Fibroblast of skin of abdomen (primary cell): ENCODE results near the gene LRP1B.

ENCODE experiments used
- DNase-seq: peaks from one replicate; pipeline ENCODE4 v3.0.0-alpha.2; 2013

Gene LRP1B

GRCh38 chr2:141103216-141103615 lies 1027.6 kb downstream of the LRP1B start:
- DNase-seq = no peak

- DNase-seq = no peak
Measured at GRCh38 chr2:141079231-141079630, 1051.6 kb downstream of the LRP1B start.

DNA sequence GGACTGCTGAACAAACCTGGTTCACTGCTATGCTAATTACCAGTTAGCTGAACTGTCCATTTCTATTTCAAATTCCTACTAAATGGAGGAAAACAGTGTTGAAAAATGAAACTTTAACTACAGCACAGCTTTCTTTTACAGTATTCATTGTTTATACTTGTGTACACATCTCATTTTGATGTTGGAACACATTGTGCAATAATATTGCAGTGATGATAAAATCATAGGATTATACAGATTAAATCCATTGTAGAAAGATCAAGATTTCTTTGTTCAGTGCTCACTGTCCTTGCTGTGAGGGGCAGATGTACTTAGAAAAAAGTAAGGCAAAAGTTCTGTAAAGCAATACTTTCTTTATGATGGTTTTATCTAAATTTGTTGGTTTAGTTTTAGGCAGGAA lies 1055.1 kb downstream of the LRP1B start:
- DNase-seq = no peak

- no peak for DNase-seq
Measured at GRCh38 chr2:141068053-141068682, 1062.6 kb downstream of the LRP1B start.

- DNase-seq = no peak
Measured at GRCh38 chr2:141065042-141065441, 1065.8 kb downstream of the LRP1B start.

GRCh38 chr2:141063406-141063805 lies 1067.4 kb downstream of the LRP1B start:
- no peak for DNase-seq

DNA sequence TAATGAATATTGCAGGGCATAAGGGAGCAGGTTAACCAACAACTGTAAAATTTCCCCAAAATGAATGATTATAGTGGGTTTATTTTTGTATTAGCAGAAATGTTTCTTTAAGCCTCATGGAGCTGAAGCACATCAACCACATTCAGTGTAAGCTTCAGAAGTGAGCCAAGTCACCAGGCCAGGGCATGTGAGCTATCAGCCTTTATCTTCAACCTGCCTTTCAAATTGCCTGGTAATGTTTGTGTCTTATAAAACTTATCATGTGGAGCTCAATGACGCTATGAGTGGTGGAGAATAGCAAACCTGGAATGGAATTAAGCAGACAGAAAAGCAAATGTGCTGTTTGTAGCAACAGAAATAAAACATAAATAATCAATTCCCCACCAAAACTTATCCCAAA lies 1068.4 kb downstream of the LRP1B start:
- no peak for DNase-seq

GRCh38 chr2:141062031-141062430 lies 1068.8 kb downstream of the LRP1B start:
- no peak for DNase-seq

GRCh38 chr2:141058556-141058955 lies 1072.3 kb downstream of the LRP1B start:
- DNase-seq = no peak

- peak; percentile 80 for DNase-seq
Measured at GRCh38 chr2:141055531-141055930, 1075.3 kb downstream of the LRP1B start.

GRCh38 chr2:141048951-141049350 lies 1081.9 kb downstream of the LRP1B start:
- no peak for DNase-seq

DNA sequence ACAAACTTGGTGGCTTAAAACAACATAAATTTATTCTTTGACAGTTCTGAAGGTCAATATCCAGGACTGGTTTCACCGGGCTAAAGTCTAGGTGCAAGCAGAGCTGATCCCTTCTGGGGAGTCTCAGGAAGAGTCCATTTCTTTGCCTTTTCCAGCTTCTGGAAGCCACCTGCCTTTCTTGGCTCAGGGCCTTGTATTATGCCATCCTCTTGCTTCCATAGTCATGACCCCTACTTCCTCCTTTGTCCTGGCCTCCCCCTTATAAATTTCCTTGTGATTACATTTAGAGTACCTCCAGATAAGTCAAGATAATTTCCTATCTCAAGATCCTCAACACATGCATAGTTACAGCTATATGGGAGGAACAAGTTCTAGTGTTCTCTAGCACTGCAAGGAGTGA lies 1089.5 kb downstream of the LRP1B start:
- DNase-seq = no peak

DNA sequence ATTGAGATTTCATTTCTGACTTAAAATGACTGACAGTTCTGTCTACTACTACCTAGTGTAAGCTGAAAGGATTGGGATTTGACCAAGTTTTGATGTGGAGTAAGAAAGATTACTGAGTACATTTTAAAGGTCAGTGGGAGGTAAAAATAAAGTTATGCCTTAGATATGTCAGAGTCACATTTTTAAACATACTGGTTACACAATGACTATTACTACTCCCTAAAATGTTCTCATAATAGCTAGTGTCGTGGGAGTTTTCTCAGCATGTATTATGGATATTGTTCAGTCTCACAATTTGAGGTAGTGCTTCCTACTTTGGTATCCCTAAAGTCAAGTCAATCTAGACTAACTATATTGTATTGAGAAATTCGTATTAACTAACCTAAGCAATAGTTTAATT lies 1092.5 kb downstream of the LRP1B start:
- no peak for DNase-seq

GRCh38 chr2:141037361-141037760 lies 1093.5 kb downstream of the LRP1B start:
- DNase-seq = no peak

- DNase-seq = no peak
Measured at GRCh38 chr2:141035846-141036420, 1094.9 kb downstream of the LRP1B start.

DNA sequence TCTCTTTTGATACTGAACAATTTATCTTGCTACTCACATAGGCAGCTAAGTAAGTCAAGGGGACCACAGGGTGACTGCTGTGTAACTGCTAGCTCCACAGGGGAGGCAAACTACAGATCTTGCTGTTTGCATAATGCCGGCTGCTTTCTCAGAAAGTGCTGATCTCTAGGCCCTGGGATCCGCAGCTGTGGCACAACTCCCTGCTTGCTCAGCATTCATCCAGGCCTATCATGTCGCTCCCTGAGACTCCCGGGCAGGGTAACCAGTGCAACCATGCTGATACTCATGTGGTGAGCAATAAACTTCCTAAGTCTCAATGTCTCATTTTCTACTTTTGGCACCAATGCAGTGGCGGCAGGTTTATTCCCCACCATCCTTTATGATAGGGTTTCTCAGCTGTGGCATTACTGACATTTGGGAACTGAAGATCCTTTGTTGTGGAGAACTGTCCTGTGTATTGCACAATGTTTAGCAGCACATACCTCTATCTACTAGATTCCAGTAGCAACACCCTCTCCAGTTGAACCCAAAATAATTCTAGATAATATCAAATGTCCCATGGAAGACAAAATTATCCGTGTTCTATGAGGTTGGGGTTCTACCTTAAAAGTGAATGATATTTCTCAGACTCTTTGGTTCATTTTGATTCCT lies 1101.3 kb downstream of the LRP1B start:
- no peak for DNase-seq

DNA sequence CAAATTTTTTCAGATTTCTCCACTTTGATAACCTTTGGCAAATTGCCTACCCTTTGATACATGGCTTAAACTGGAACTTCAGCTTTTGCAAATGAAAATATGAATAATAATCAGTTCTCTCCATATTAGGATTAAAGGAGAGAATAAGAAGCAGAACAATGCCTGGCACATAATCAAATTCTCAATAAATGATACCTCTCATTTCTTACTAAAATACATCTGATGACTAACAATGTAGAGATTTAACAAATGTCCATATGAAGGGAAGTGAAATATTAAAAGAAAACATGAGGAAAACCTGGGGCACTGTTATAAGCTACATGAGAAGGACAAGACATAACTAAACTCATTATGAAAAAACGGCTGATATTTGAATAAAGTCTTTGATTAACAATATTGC lies 1103.6 kb downstream of the LRP1B start:
- peak; percentile 7 for DNase-seq

- DNase-seq = no peak
Measured at GRCh38 chr2:141021611-141022010, 1109.2 kb downstream of the LRP1B start.

DNA sequence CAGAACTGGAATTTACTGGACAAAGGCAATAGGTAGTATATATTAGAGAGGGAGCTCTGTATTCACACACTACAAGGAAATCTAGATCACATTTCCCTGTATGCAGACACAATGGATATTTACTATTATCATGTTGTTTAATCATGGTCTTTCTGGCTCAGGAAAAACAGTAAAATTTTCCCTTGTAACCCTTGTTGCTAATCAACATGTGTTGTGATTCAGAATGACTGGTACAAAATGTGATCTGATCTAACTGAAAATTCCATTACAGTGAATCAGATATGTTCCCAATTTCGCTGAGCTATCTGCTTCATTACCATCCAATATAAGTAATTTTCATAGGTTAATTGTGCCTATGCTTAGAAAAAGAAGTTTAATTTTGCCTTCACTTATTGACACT lies 1109.7 kb downstream of the LRP1B start:
- DNase-seq = peak; percentile 73

- peak; percentile 8 for DNase-seq
Measured at GRCh38 chr2:141020346-141020745, 1110.5 kb downstream of the LRP1B start.

DNA sequence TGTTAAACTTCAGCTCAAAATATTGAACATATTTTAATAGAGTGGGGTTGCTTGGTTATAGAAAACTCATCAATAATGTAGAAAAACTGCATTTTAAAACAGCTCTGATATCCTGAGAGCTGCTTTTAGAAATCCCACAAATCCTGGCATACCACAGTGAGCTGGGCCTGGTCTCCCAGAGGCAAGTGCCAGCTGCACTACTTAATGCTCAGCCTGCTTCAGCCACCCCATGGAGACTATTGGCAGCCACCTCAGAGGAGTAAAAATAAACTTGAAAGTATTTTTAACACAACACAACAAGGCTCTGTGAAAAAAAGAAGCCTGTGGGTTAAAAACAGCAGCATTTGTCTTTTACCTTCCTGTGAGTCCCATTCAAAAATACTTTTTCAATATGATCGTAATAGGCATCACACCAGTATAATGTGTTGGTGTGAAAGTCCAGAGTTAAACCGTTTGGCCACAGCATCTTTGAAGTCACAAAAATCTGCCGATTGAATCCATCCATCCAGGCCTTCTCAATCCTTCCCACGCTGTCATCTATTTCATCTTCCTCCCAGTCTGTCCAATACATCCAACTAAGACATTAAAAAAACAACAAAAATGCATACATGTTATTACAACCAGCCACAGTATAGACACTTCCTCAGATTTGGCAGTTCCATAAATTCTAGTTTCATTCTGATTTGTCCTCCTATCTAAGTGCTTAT lies 1115.3 kb downstream of the LRP1B start:
- no peak for DNase-seq

DNA sequence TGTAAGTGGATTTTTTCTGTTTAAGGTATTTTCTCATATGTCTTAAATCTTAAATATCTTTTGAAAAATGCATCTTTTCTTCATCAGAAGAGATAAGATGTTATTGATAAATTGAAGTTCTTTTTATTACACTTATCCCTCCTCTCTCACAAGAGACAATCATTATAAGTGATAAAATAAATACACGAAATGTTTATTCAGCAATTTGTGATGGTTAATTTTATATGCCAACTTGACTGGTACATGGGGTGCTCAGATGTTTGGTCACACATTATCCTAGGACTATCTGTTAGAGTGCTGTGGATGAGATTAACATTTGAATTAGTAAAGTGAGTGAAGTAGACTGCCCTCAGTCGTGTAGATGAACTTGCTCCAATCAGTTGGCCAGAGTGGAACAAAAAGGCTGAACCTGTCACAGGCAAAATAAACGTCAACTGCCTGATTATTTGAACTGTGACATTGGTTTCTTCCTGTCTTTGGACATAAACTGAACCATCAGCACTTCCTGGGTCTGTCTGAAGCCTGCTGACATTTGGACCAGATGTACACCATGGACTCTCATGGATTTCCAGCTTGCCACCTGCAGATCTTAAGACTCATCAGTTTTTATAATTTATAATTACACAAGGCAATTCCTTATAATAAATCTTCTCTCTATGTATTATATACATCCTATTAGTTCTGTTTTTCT lies 1126.7 kb downstream of the LRP1B start:
- DNase-seq = no peak

- no peak for DNase-seq
Measured at GRCh38 chr2:141001750-141002149, 1129.1 kb downstream of the LRP1B start.
